GM12873 (cell line): ENCODE measurements around the gene DHODH.

Source experiments
- CTCF ChIP-seq: IDR thresholded peaks from 2 replicates; pipeline ENCODE4 v1.5.1; 2012; ENCODE audit warnings: low read depth, mild to moderate bottlenecking, moderate library complexity, low read length, control low read depth; ENCODE audit not compliant: insufficient read depth; ENCODE audit errors: missing control alignments

Gene DHODH

GRCh38 chr16:71971571-71971970, 37.0 kb upstream of the DHODH start:
- no peak for TF ChIP-seq CTCF

GRCh38 chr16:71972356-71972755, 36.2 kb upstream of the DHODH start:
- no peak for TF ChIP-seq CTCF

GRCh38 chr16:71973001-71973400, 35.5 kb upstream of the DHODH start:
- no peak for TF ChIP-seq CTCF

- TF ChIP-seq CTCF = no peak
Measured at GRCh38 chr16:71974068-71974818, 34.3 kb upstream of the DHODH start.

- TF ChIP-seq CTCF = no peak
Measured at GRCh38 chr16:71985262-71985974, 23.1 kb upstream of the DHODH start.

- TF ChIP-seq CTCF = no peak
Measured at GRCh38 chr16:71986131-71986530, 22.4 kb upstream of the DHODH start.

GRCh38 chr16:71995038-71995437, 13.5 kb upstream of the DHODH start:
- no peak for TF ChIP-seq CTCF
